ENCODE data around the gene GAPVD1.

GAPVD1 gene

GRCh38 chr9:125407974-125408900 is 146.6 kb downstream of the GAPVD1 start:
- peaks cover 0 to 5% of the 10 kb centered on the region in 2 experiments for H3K36me3 ChIP-seq (ENCODE audit: control insufficient read depth in 1 of 2, insufficient read depth in 2 of 2, low read depth in 1 of 2, low read length in 2 of 2)
- H3K27me3 ChIP-seq (ENCODE audit: control insufficient read depth in 1 of 2, insufficient read depth in 1 of 2, low read length in 2 of 2) = peaks cover 0 to 5% of the 10 kb centered on the region in 2 experiments
- peak overlapping the region; percentile 85 for H3K4me2 ChIP-seq (ENCODE audit: low read length, poor library complexity, severe bottlenecking)
- H3K4ac ChIP-seq (ENCODE audit: low read depth in 1 of 2, low read length in 2 of 2) = peak overlapping the region; percentile 57 to 75
- no peak overlapping the region for H2AK5ac ChIP-seq (ENCODE audit: low read length, severe bottlenecking)
- peak overlapping the region; percentile 87 for H3K9ac ChIP-seq (ENCODE audit: low read length)
- H3K79me1 ChIP-seq (replicated peaks; ENCODE audit: low read length, poor library complexity, severe bottlenecking) = no peaks in the 10 kb centered on the region
- H3K27ac ChIP-seq (ENCODE audit: low read length, poor library complexity, severe bottlenecking) = no peak overlapping the region
- DNase-seq = peak; percentile 76
- 10% methylated on average over 85 of the region's 104 CpGs for WGBS
- peak overlapping the region; percentile 83 to 92 for H3K18ac ChIP-seq (ENCODE audit: low read depth in 1 of 2, low read length in 2 of 2)
- peak overlapping the region; percentile 28 to 89 for H2BK12ac ChIP-seq (ENCODE audit: low read length in 2 of 2)
- H3K4me1 ChIP-seq (ENCODE audit: control insufficient read depth, insufficient read depth, low read depth, low read length) = peaks cover 14% of the 10 kb centered on the region
- peak overlapping the region; percentile 97 for H4K8ac ChIP-seq (ENCODE audit: low read length)
- H2AFZ ChIP-seq (ENCODE audit: low read depth, low read length) = peak overlapping the region; percentile 81
- H2BK15ac ChIP-seq (ENCODE audit: low read depth, poor library complexity, severe bottlenecking) = peak overlapping the region; percentile 50
- H4K91ac ChIP-seq (ENCODE audit: low read length) = peak overlapping the region; percentile 96
- peak overlapping the region; percentile 60 to 77 for H3K4me3 ChIP-seq (ENCODE audit: insufficient read depth in 1 of 2, low read depth in 1 of 2, low read length in 2 of 2)
- no peaks in the 10 kb centered on the region for H3K9me3 ChIP-seq (ENCODE audit: control insufficient read depth, low read length)
- peak overlapping the region; percentile 96 for H2BK120ac ChIP-seq (ENCODE audit: low read depth, low read length)
- H3K23ac ChIP-seq (ENCODE audit: low read length in 2 of 2) = peak overlapping the region in 1 of 2 experiments; percentile 40
- H3K14ac ChIP-seq (ENCODE audit: low read length in 2 of 2) = peak overlapping the region in 1 of 2 experiments; percentile 89
- no peak overlapping the region for H2BK5ac ChIP-seq (ENCODE audit: low read depth, low read length, poor library complexity, severe bottlenecking)

DNA sequence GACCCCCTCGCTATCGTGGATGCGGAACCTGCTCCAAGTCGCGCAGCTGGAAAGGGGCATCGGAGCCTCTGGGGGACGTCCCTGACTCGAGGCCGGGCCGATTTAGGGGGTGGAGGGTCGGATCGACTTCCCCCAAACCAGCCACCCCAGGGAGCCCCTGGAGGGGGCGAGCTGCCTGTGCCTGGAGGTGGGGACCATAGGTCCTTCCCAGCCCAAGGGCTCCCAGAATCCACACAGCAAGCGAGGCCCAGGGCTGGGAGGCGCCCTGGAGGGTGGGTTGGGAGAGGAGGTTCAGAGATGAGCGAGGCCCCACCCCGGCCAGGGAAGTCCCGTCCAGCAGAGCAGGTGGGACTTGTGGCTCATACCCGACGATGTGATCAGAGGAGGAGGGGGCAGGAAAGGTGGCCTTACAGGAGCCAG is 147.6 kb downstream of the GAPVD1 start:
- H3K23ac ChIP-seq (ENCODE audit: low read length in 2 of 2) = no peak overlapping the region
- WGBS = 98% methylated on average over 10 of the region's 20 CpGs
- H3K27ac ChIP-seq (ENCODE audit: low read length, poor library complexity, severe bottlenecking) = no peak overlapping the region
- no peaks in the 10 kb centered on the region for H3K79me1 ChIP-seq (replicated peaks; ENCODE audit: low read length, poor library complexity, severe bottlenecking)
- no peak overlapping the region for H2AK5ac ChIP-seq (ENCODE audit: low read length, severe bottlenecking)
- H3K4me1 ChIP-seq (ENCODE audit: control insufficient read depth, insufficient read depth, low read depth, low read length) = peaks cover 14% of the 10 kb centered on the region
- peak overlapping the region in 1 of 2 experiments; percentile 79 for H2BK12ac ChIP-seq (ENCODE audit: low read length in 2 of 2)
- H4K8ac ChIP-seq (ENCODE audit: low read length) = no peak overlapping the region
- H4K91ac ChIP-seq (ENCODE audit: low read length) = no peak overlapping the region
- no peak for DNase-seq
- H3K9ac ChIP-seq (ENCODE audit: low read length) = no peak overlapping the region
- no peak overlapping the region for H3K4me3 ChIP-seq (ENCODE audit: insufficient read depth in 1 of 2, low read depth in 1 of 2, low read length in 2 of 2)
- no peak overlapping the region for H3K4me2 ChIP-seq (ENCODE audit: low read length, poor library complexity, severe bottlenecking)
- H3K36me3 ChIP-seq (ENCODE audit: control insufficient read depth in 1 of 2, insufficient read depth in 2 of 2, low read depth in 1 of 2, low read length in 2 of 2) = peaks cover 0 to 5% of the 10 kb centered on the region in 2 experiments
- no peak overlapping the region for H2BK5ac ChIP-seq (ENCODE audit: low read depth, low read length, poor library complexity, severe bottlenecking)
- no peak overlapping the region for H2BK120ac ChIP-seq (ENCODE audit: low read depth, low read length)
- H3K9me3 ChIP-seq (ENCODE audit: control insufficient read depth, low read length) = no peaks in the 10 kb centered on the region
- no peak overlapping the region for H2AFZ ChIP-seq (ENCODE audit: low read depth, low read length)
- no peak overlapping the region for H3K14ac ChIP-seq (ENCODE audit: low read length in 2 of 2)
- peak overlapping the region; percentile 4 for H2BK15ac ChIP-seq (ENCODE audit: low read depth, poor library complexity, severe bottlenecking)
- H3K18ac ChIP-seq (ENCODE audit: low read depth in 1 of 2, low read length in 2 of 2) = no peak overlapping the region
- H3K4ac ChIP-seq (ENCODE audit: low read depth in 1 of 2, low read length in 2 of 2) = no peak overlapping the region
- peaks cover 0 to 5% of the 10 kb centered on the region in 2 experiments for H3K27me3 ChIP-seq (ENCODE audit: control insufficient read depth in 1 of 2, insufficient read depth in 1 of 2, low read length in 2 of 2)

- Histone ChIP-seq H3K23ac (ENCODE audit: low read length in 2 of 2) (no peak overlapping the region), H3K27ac (ENCODE audit: low read length, poor library complexity, severe bottlenecking) (no peak overlapping the region), H3K36me3 (ENCODE audit: control insufficient read depth in 1 of 2, insufficient read depth in 2 of 2, low read depth in 1 of 2, low read length in 2 of 2) (peaks cover 0 to 5% of the 10 kb centered on the region in 2 experiments), H4K8ac (ENCODE audit: low read length) (peak overlapping the region; percentile 39), H2BK5ac (ENCODE audit: low read depth, low read length, poor library complexity, severe bottlenecking) (no peak overlapping the region), H2BK12ac (ENCODE audit: low read length in 2 of 2) (peak overlapping the region in 1 of 2 experiments; percentile 79), H3K27me3 (ENCODE audit: control insufficient read depth in 1 of 2, insufficient read depth in 1 of 2, low read length in 2 of 2) (peaks cover 0 to 5% of the 10 kb centered on the region in 2 experiments), H4K91ac (ENCODE audit: low read length) (peak overlapping the region; percentile 46), H3K9me3 (ENCODE audit: control insufficient read depth, low read length) (no peaks in the 10 kb centered on the region), H2AK5ac (ENCODE audit: low read length, severe bottlenecking) (no peak overlapping the region), H3K4me3 (ENCODE audit: insufficient read depth in 1 of 2, low read depth in 1 of 2, low read length in 2 of 2) (no peak overlapping the region), H2BK120ac (ENCODE audit: low read depth, low read length) (no peak overlapping the region), H3K4me2 (ENCODE audit: low read length, poor library complexity, severe bottlenecking) (no peak overlapping the region), H3K18ac (ENCODE audit: low read depth in 1 of 2, low read length in 2 of 2) (peak overlapping the region in 1 of 2 experiments; percentile 74), H3K9ac (ENCODE audit: low read length) (no peak overlapping the region), H3K79me1 (replicated peaks; ENCODE audit: low read length, poor library complexity, severe bottlenecking) (no peaks in the 10 kb centered on the region), H3K4ac (ENCODE audit: low read depth in 1 of 2, low read length in 2 of 2) (peak overlapping the region in 1 of 2 experiments; percentile 11), H3K14ac (ENCODE audit: low read length in 2 of 2) (peak overlapping the region in 1 of 2 experiments; percentile 92), H2BK15ac (ENCODE audit: low read depth, poor library complexity, severe bottlenecking) (peak overlapping the region; percentile 73), H3K4me1 (ENCODE audit: control insufficient read depth, insufficient read depth, low read depth, low read length) (peaks cover 14% of the 10 kb centered on the region), H2AFZ (ENCODE audit: low read depth, low read length) (peak overlapping the region; percentile 15)
- peak; percentile 34 for DNase-seq
- 97% methylated on average over 13 of the region's 13 CpGs for WGBS
Measured at GRCh38 chr9:125409637-125410521, 148.3 kb downstream of the GAPVD1 start.

Measured in mesenchymal stem cell (in vitro differentiated cells and primary cell).